ENCODE data around the gene CCL21.

The CCL21 gene

DNA sequence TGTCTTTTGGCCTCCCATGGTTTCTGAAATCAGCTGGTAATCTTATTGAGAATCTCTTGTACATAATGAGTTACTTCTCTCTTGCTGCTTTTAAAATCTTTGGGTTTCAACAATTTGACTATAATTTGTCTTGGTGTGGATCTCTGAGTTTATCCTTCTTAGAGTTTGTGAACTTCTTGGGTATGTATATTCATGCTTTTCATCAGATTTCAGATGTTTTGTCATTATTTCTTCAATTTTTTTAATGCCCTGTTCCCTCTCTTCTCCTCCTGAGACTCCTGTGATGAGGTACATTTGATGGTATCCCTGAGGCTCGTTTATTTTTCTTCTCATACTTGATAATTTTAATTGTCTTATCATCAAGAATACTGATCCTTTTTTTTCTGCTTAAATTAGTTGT is 2.2 kb upstream of the CCL21 start:
- H3K27ac ChIP-seq: no peak overlapping the region

DNA sequence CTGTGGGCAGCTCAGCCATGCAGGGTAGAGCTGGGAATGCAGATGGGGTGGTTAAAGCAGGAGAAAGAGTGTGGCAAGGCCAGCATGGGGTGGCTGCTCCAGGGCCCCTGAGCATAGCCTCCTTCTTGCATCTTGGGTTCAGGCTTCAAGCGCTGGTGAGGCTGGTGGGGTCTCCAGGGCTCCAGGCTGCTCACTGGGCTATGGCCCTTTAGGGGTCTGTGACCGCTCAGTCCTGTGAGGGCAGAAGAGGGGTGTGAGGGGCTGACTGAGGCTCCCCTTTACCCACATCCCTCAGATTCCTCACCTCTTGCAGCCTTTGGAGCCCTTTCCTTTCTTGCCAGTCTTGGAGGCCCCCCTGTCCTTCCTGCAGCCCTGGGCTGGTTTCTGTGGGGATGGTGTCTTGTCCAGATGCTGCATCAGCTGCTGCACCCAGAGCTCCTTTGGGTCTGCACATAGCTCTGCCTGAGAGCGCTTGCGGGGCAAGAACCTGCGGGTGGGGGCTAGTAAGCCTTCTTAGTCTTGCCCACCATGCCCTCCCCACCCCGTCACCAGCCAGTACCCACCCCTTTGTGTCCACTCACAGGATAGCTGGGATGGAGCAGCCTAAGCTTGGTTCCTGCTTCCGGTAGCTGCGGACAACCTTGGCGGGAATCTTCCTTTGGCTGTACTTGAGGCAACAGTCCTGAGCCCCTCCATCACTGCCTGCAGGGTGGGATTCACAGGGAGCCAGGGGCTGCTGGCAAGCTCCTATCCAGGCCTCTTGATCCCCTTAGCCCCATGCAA is 549 bp downstream of the CCL21 start:
- H3K4me3 ChIP-seq: no peak overlapping the region
- H3K27ac ChIP-seq: no peak overlapping the region

More for the DNA sequence above, 2.2 kb upstream of the CCL21 start:
- H3K4me3 ChIP-seq: no peak overlapping the region

DNA sequence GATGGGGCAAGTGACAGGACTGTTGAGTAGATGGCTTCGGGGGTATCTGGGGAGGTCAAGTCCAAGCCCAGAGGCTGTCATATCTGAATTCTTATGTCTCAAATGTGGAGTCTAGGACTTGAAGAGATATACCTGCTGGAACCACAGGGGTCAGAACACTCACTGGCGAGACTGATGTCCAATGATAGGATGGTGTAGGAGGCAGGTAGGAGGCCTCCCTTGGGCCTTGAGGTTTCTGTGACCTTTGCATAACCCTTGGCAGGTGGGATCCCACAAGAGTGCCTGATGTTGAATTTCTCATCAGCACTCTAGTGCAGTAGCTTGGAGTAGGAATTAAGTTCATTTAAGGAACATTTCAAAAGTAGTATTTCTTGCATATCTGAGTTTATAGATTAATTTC is 2.8 kb downstream of the CCL21 start:
- no peak overlapping the region for H3K27ac ChIP-seq
- H3K4me3 ChIP-seq: no peak overlapping the region

DNA sequence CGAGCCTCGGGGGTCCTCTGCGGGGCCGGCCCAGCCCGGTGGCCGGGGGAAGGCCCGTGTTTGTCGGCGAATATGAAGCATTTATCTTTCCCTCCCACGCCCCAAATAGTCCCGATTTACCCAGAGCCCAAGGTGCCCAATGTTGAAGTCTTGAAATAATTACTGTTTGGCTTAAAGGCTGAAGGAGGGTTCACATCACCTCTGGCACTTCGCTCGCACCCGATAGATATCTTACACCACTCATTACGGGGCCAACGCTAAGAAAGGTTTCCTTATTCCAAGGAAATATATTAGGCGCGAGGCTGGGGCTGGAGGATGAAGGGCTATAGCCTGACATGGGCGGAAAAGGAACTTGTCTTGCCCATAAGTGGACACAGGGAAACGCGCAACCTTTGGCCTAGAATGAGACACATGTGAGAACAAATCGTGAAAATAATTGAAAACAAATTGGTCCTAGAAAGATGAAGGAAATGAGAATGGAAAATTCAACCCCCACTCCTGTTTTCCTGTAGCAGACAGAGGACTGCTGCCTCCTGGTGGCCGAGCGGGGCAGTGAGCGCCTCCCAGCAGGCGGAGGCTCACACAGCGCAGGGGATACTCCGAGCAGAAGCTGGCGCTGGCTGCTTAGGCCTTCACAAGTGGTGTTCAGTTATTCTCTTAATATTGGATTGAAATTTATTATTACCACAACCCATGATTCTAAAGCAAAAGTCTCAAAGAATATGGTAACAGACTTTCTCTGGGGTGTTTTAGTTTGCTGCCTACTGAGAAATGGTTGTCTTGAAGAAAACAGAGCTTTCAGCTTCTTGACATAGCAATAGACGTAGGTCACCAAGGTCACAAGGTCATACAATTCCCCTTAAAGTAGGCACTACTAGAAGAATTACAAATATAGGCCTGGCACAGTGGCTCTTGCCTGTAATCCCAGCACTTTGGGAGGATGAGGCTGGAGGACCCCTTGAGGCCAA is 7.9 kb downstream of the CCL21 start:
- Histone ChIP-seq H3K27ac (peak overlapping the region; percentile 31 to 92 (median 82)), H3K4me3 (peak overlapping the region; percentile 34 to 72 (median 57))

DNA sequence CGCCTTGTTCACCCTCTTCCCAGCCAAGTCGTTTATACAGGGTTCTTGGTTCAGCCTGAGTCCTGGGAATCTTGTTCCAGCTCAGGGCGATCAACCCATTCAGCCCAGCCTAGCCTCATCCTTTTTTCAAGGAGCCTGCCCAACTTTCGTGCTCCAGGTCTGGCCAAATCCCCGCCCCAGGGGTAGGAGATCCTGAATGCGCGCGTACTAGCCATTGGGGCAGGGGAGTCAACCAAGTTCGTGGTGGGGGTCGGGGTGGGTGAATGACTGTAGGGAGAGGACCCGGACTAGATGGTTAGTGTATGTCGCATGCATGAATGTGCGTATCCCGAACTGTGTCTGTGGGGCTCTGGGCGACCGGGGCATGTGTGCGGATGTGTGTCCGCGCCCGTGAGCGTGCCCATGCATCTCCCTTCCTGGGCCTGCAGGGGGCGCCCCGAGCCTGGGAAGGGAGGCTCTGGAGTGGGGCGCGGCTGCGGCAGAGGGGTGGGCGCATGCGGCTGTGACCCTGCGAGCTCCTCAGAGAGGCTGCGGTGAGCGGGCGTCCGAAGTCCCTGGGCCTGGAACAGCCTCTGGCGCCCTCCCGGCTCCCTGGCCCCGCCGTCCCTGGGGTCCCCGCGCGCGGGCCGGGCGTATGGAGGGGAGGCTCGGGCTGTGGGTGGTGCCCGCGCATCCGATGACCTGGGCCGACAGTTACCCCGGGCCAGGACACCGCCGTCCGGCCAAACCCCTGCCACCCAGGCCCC is 8.7 kb downstream of the CCL21 start:
- peak overlapping the region; percentile 31 to 92 (median 82) for H3K27ac ChIP-seq
- H3K4me3 ChIP-seq: peak overlapping the region; percentile 34 to 72 (median 57)

DNA sequence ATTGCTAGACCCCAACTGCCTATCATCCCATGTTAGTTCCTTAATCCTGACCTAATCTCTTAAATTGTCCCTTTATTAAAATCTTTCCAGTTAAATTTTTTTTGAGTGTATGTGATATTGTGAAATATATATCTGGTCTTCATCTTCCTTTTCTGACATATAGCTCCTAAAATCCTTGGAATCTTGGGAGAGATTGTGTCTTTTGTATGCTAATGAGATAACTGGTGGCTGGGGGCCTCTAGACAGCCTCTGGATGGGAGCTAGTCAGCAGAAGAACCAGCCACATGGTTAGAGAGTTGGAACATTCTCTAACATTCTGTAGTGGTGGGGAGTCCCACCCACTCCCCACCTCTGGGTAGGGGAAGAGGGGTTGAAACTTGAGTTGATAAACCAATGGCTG is 15.1 kb downstream of the CCL21 start:
- no peak overlapping the region for H3K4me3 ChIP-seq
- no peak overlapping the region for H3K27ac ChIP-seq

DNA sequence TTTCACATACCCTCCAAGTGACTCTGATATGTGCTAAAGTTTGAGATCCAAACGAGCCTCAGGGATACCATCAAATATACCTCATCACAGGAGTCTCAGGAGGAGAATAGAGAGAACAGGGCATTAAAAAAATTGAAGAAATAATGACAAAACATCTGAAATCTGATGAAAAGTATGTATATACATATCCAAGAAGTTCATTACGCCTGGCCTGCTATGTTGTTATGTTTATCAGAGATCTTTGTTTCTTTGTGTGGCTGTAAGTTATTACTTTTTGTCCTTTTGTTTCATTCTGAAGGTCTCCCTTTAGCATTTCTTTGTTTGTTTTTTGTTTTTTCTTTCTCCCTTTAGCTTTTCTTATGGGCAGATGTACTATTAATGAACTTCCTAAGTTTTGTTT is 16.4 kb downstream of the CCL21 start:
- no peak overlapping the region for H3K4me3 ChIP-seq
- H3K27ac ChIP-seq: no peak overlapping the region

DNA sequence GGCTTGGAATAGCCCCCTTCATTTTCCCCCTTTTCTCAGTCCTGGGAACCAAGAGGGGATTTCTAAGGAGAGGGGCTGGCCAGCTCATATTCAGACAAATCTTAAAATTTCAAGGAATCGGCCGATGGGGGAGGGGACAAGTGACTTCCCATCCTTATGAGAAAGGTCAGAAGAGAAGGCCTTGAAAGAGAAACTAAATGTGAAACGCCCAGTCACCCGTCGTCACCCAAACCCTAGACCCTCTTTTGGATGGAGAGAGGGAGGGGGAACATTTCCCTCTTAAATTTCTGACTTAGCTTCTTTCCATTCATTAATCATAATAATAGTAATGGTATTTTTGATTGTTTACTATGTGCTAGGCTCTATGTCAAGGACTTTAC is 18.0 kb downstream of the CCL21 start:
- Histone ChIP-seq H3K4me3 (no peak overlapping the region), H3K27ac (peak overlapping the region in 6 of 21 experiments; percentile 19 to 53 (median 36))

DNA sequence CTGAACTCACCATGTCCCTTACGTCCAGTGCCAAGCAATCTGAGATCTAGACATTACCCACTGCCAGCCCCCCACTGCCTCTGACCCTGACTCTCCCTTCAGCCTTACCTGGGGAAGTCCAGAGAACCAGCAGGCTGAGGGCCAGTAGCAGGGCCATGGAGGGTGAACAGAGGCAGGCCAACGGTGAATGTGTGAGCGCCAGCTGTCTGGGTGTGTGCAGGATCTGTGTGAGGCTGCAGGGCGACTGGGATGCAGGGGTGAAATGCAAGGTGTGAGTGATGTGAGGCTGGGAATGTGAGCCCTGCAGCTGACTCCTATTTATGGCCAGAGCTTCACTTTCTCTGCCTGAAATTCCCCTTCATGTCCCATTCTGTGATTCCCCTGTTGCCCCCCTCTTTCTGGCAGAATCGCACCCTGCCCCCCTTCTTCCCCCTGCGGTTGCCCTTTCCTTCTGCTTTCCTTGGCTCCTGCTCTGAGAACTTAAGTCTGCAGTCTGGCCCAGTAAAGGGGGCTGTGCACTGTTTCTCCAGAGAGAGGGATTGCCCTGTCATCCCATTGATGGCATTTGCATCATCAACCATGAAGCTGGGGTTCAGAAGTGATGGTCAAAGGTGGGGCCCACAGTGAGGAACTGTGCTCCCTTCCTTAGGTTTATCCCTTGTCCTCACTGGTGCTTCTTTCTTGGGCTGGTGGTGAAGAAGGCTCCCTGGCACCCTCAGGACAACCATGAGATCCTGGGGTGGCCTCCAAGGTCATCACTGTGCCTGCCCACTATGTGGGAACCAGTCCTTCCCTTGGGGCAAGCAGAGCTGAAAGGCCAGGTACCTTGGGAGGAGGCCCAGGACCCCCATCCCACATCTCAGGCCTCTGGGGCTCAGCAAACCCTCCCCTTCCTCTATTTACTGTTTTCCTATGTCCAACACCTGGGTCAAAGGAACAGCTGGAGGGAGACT is 18.7 kb downstream of the CCL21 start, which contains the start of gene CCL19:
Gene CCL19 (minus strand): TSS at position 294 of the 953 bp plus-strand sequence. CDS start 137 bp downstream, at position 157.
- H3K27ac ChIP-seq: peak within 1 kb of the TSS in 7 of 21 experiments; percentile 21 to 61 (median 46)
- H3K4me3 ChIP-seq: no peak within 1 kb of the TSS

DNA sequence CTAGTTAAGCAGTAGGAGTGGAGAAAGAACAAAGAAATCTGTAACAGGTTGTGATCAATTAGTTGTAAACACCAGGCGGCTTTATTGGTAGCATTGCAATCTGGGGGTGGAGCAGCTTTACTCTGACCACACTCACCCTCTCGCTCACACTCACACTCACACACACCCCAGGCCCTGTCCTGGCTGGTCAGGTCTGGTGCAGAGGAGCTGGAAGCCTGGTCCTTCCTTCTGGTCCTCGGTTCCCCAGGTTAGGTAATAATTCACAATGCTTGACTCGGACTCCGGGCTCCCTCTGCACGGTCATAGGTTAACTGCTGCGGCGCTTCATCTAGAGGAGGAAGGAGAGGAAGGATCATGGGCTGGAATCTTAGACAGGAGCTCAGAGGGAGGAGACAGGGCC is 20.4 kb downstream of the CCL21 start:
- no peak overlapping the region for H3K4me3 ChIP-seq
- H3K27ac ChIP-seq: peak overlapping the region in 5 of 21 experiments; percentile 4 to 57 (median 38)

DNA sequence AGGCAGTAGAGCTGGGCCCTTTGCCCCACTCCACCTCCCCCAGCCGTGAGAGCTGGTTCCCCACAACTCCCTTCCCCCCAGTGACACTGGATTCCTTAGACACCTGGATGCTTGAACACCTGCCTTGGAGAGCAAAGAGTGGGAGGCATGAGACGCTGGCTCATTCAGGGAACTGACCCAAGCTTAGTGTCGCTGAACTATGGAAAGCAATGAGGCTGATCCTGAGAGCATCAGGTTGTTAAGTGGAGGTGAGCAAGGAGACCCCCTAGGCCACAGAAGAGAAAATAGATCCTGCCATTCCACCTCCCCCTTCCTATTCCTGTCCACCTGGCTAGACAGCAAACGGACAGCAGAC is 20.8 kb downstream of the CCL21 start:
- H3K4me3 ChIP-seq: no peak overlapping the region
- peak overlapping the region in 7 of 21 experiments; percentile 4 to 74 (median 36) for H3K27ac ChIP-seq

DNA sequence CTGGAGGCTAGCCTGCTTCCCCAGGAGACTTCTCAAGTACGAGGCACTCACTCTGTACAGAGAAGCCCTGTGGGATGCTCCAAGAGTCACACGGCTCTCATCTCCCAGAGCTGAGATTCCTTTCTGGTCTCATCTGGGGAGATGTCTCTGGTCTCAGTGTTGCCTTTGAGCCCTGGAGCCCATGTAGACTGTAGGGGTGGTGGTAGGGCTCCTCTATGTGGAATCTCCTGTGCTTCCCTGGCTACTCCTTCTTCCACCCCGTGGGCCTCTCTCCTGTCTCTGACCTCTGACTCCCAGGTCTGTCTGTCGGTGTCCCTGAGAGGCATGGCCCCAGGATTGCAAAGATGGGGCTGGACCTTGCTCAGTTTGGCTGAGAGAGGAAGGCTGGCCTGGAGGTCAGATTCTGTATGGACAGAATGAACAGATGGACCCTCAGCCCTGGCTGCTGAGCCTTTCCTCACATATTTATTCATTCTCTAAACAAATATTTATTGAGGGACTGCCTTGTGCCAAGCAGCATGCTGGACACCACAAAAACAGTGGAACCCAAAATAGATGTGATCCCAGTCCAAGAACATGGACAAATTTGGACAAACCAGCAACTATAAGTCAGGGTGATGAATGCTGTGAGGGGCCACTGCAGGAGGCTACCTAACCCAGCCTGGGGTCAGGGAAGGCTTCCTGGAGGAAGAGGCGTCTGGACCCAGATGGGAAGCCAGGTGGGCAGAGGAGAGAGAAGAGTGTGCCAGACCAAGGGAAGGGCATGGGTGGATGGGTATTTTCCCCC is 21.4 kb downstream of the CCL21 start:
- peak overlapping the region in 12 of 21 experiments; percentile 4 to 74 (median 34) for H3K27ac ChIP-seq
- H3K4me3 ChIP-seq: no peak overlapping the region

DNA sequence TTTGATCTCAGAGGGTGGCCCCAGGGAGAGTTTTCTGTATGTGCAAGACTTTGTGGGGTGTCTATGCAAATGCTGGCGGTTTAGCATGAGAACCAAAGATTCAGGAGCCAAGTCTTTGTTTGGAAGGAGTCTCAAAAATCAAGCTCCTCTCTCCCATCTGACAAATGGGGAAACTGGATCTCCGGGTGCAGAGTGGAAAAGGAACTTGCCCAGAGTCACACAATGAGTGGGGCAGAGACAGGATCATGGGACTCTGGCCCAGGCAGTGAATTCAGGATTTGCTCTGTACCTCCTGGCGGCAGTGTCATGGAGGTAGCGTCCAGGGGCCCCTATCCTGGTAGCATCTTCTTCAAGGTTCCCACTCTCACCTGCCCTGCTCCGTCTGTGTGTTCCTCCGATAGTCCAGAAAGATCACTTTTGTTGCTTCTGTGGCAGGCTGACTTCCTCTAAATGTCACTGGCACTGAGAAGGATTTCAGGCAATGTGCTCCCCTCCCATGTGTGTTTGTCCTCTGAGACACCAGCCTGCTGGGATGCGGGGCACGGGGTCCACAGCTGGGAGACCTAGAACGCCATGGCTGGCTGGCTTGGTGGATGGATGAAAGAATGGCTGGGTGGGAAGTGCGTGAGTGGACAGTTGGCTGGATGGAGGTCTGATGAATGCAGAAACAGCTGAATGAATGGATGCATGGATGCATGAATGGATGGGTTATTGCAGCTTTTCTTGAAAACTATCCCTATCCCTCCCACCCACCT is 22.5 kb downstream of the CCL21 start:
- Histone ChIP-seq H3K4me3 (no peak overlapping the region), H3K27ac (peak overlapping the region in 17 of 21 experiments; percentile 10 to 81 (median 47))

DNA sequence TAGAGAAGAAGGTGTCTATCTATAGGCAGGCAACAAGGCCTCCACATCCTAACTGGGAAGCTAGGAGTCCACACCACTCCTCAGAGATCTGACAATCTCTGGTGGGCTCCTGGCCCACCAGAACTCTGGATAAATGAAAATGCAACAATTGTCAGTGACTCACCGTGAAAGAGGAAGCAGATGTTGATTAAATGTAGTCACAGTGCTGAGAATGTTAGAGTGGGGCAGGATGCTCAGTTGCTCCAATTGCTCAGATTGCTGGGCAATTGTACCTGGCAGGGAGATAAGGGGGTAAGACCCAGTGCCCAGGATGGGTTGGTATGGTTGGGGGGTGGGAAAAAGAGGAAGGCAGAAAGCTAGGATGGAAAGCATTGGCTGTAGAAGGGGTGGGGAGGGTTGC is 23.2 kb downstream of the CCL21 start:
- Histone ChIP-seq H3K27ac (peak overlapping the region in 16 of 21 experiments; percentile 10 to 81 (median 52)), H3K4me3 (no peak overlapping the region)

DNA sequence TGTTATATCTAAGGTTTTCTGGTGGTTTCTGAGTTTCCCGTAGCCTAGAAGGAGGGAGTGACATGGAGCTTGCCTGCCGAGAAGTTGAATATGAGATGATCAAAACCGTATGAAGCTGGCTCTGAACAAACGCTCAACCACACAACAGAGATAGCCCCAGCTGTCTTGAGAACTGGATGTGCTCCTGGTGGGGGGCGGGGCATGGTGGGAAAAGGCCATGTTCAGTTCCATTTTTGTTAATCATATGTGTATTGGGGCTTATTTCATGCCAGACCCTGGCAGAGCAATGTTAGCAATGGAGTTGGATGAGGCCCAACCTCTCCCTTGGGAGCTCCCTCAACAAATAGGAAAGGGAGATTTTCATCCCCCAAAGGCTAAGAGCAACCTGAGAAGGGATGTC is 23.7 kb downstream of the CCL21 start:
- H3K27ac ChIP-seq: peak overlapping the region in 18 of 21 experiments; percentile 27 to 81 (median 68)

DNA sequence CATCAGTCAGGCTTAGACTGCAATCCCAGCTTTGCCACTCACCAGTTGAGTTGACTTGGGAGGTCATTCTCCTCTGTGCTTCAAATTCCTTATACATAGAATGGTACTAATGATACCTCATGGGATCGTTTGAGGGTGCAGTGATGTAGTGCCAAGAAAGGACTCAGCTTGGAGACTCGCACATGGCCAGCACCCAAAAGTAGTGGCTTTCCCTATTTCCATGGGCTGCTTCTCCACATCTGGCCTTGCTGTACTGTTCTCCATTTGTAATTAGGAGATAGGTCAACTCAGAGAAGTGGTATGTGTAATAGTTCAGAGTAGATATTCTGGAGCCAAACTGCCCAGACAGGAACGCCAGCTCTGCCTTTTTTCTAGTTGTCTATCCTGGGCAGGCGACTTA is 24.3 kb downstream of the CCL21 start:
- Histone ChIP-seq H3K27ac (peak overlapping the region in 18 of 21 experiments; percentile 5 to 81 (median 65)), H3K4me3 (no peak overlapping the region)

More for the DNA sequence above, 23.7 kb downstream of the CCL21 start:
- no peak overlapping the region for H3K4me3 ChIP-seq

DNA sequence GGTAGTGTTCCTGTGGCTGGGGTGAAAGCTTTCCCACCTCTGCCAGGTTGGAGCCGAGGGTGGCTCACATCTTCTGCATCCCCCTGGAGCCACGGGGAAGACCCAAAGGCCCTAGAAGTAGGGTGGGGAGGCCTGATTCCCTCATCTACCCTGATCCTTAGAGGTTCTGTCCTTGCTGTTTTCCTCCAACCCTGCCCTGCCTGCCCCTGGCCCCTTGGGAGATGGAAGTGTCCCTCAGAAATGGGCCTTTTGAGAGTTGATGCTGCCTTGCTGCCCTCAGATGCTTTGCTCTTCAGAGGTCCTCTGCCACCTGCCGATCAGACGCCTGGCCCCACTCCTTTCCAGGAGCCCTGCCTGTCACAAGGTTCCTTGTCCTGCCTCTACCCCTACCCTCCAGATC is 25.1 kb downstream of the CCL21 start:
- Histone ChIP-seq H3K4me3 (no peak overlapping the region), H3K27ac (peak overlapping the region in 16 of 21 experiments; percentile 18 to 81 (median 68))
